Activated B cell treated with CpG ODN at 0.5 μM for 24 hours (primary cell): ENCODE data around the gene KRT6A. TPM values are rescaled to one million over a fixed set of nuclear protein-coding genes. Genes with fewer than 3 reads are reported as not detected.
"Not testable (repeated sequence)": the region's sequence is repeated elsewhere in the genome, so short reads cannot be mapped to it uniquely, and the experiment has no call there.

ENCODE experiments used
- ATAC-seq: fragments of 200-7000 bp; cut with Tn5 transposase; one replicate; pipeline ENCODE4 v1.10.0; 2021; ENCODE audit warnings: low read depth, mild to moderate bottlenecking, moderate library complexity
- CTCF ChIA-PET: fragments of 350-600 bp; sonication (Branson Sonifier 250); formaldehyde crosslinking; loops from one replicate; lab custom pipeline; 2021; ENCODE audit warnings: antibody characterized with exemption; lab: Charles Lee
- POLR2A ChIA-PET: fragments of 350-600 bp; sonication (Branson Sonifier 250); formaldehyde crosslinking; loops from one replicate; lab custom pipeline; 2021; ENCODE audit warnings: antibody characterized with exemption; lab: Charles Lee
- DNase-seq: peaks from one replicate; pipeline ENCODE4 v3.0.0; 2022
- H3K27ac Mint-ChIP-seq: one replicate; pipeline ENCODE4 v1.8.0; 2020; ENCODE audit warnings: mixed read lengths
- H3K27me3 Mint-ChIP-seq: one replicate; pipeline ENCODE4 v1.8.0; 2021; ENCODE audit warnings: mixed read lengths
- H3K36me3 Mint-ChIP-seq: one replicate; pipeline ENCODE4 v1.8.0; 2021; ENCODE audit warnings: low read depth, mixed read lengths
- H3K4me1 Mint-ChIP-seq: one replicate; pipeline ENCODE4 v1.8.0; 2021; ENCODE audit warnings: mixed read lengths
- H3K4me3 Mint-ChIP-seq: one replicate; pipeline ENCODE4 v1.8.0; 2020; ENCODE audit warnings: mild to moderate bottlenecking, mixed read lengths
- H3K9me3 Mint-ChIP-seq: one replicate; pipeline ENCODE4 v1.8.0; 2020; ENCODE audit warnings: mixed read lengths
- CTCF ChIP-seq: fragments of 200-600 bp; IDR thresholded peaks from one replicate; pipeline ENCODE4 v1.8.0; 2022; ENCODE audit warnings: antibody characterized with exemption, mild to moderate bottlenecking
- intact Hi-C: fragments of 100-400 bp; cut with micrococcal nuclease; formaldehyde crosslinking; loops from one replicate; pipeline ENCODE4 v1.15.1; 2024
- total RNA-seq: library from RNA; stranded (reverse); gene quantifications from 2 replicates; pipeline ENCODE4 v1.2.3, GENCODE V29; 2022

The KRT6A gene
- total RNA-seq, 1 donor from 2014 or later, result not detected

GRCh38 chr12:52513736-52514135 is 20.7 kb upstream of the KRT6A start:
- peaks cover 6% of the 10 kb centered on the region for H3K9me3 Mint-ChIP-seq
- no peak overlapping the region for H3K4me3 Mint-ChIP-seq
- no peaks in the 10 kb centered on the region for H3K4me1 Mint-ChIP-seq
- TF ChIP-seq CTCF, result no peak
- no peak overlapping the region for H3K27ac Mint-ChIP-seq
- H3K27me3 Mint-ChIP-seq, result peaks cover 7% of the 10 kb centered on the region
- no peak for DNase-seq
- no peaks in the 10 kb centered on the region for H3K36me3 Mint-ChIP-seq
- CTCF ChIA-PET, result no interaction called here
- POLR2A ChIA-PET, result no interaction called here
- ATAC-seq, result no peak
- intact Hi-C loops, result no loop called here

GRCh38 chr12:52508211-52508610 is 15.2 kb upstream of the KRT6A start:
- no peak for TF ChIP-seq CTCF
- ChIA-PET CTCF (interaction anchor here (1.1 kb wide), 1 partner anchor 293 kb away, joined by 3 read pairs; no protein-coding TSS in a partner anchor), POLR2A (no interaction called here)
- no peaks in the 10 kb centered on the region for H3K36me3 Mint-ChIP-seq
- H3K9me3 Mint-ChIP-seq, result peaks cover 6% of the 10 kb centered on the region
- DNase-seq (no peak), ATAC-seq (no peak)
- H3K4me1 Mint-ChIP-seq, result no peaks in the 10 kb centered on the region
- H3K27me3 Mint-ChIP-seq, result peaks cover 35% of the 10 kb centered on the region
- no peak overlapping the region for H3K4me3 Mint-ChIP-seq
- intact Hi-C loops, result loop anchor here (10.0 kb wide), 1 partner anchor 353 kb away; no protein-coding TSS in a partner anchor
- H3K27ac Mint-ChIP-seq, result no peak overlapping the region

- DNase-seq (no peak), ATAC-seq (no peak)
- ChIA-PET CTCF (no interaction called here), POLR2A (no interaction called here)
- Mint-ChIP-seq H3K27ac (no peak overlapping the region), H3K9me3 (peaks cover 6% of the 10 kb centered on the region), H3K36me3 (no peaks in the 10 kb centered on the region), H3K27me3 (peaks cover 35% of the 10 kb centered on the region), H3K4me3 (no peak overlapping the region), H3K4me1 (no peaks in the 10 kb centered on the region)
- intact Hi-C loops, result loop anchor here (10.0 kb wide), 1 partner anchor 352 kb away; no protein-coding TSS in a partner anchor
- no peak for TF ChIP-seq CTCF
Measured at GRCh38 chr12:52506858-52507715, 14.0 kb upstream of the KRT6A start.

GRCh38 chr12:52502877-52503276 is 9.8 kb upstream of the KRT6A start:
- H3K36me3 Mint-ChIP-seq, result no peaks in the 10 kb centered on the region
- no peaks in the 10 kb centered on the region for H3K4me1 Mint-ChIP-seq
- intact Hi-C loops, result loop anchor here (10.0 kb wide), 1 partner anchor 348 kb away; no protein-coding TSS in a partner anchor
- H3K27ac Mint-ChIP-seq, result no peak overlapping the region
- POLR2A ChIA-PET, result no interaction called here
- ATAC-seq (no peak), DNase-seq (no peak)
- H3K9me3 Mint-ChIP-seq, result peaks cover 2% of the 10 kb centered on the region
- H3K27me3 Mint-ChIP-seq, result peaks cover 28% of the 10 kb centered on the region
- no peak overlapping the region for H3K4me3 Mint-ChIP-seq
- TF ChIP-seq CTCF, result no peak
- CTCF ChIA-PET, result no interaction called here

GRCh38 chr12:52501490-52501889 is 8.4 kb upstream of the KRT6A start:
- peaks cover 21% of the 10 kb centered on the region for H3K27me3 Mint-ChIP-seq
- intact Hi-C loops, result loop anchor here (10.0 kb wide), 1 partner anchor 347 kb away; no protein-coding TSS in a partner anchor
- no peaks in the 10 kb centered on the region for H3K4me1 Mint-ChIP-seq
- ATAC-seq (no peak), DNase-seq (no peak)
- no peak for TF ChIP-seq CTCF
- CTCF ChIA-PET, result no interaction called here
- H3K4me3 Mint-ChIP-seq, result no peak overlapping the region
- H3K9me3 Mint-ChIP-seq, result peaks cover 2% of the 10 kb centered on the region
- H3K27ac Mint-ChIP-seq, result no peak overlapping the region
- POLR2A ChIA-PET, result no interaction called here
- no peaks in the 10 kb centered on the region for H3K36me3 Mint-ChIP-seq

- peaks cover 12% of the 10 kb centered on the region for H3K27me3 Mint-ChIP-seq
- POLR2A ChIA-PET, ATAC-seq, H3K36me3 Mint-ChIP-seq, H3K4me3 Mint-ChIP-seq, H3K9me3 Mint-ChIP-seq, H3K27ac Mint-ChIP-seq, H3K4me1 Mint-ChIP-seq, DNase-seq, CTCF ChIA-PET: not testable (repeated sequence)
- intact Hi-C loops, result loop anchor here (10.0 kb wide), 1 partner anchor 346 kb away; no protein-coding TSS in a partner anchor
Measured at GRCh38 chr12:52500574-52500973, 7.5 kb upstream of the KRT6A start.
